Measurements from ENCODE around the gene NDUFB7. TPM values are rescaled to one million over a fixed set of nuclear protein-coding genes. Genes with fewer than 3 reads are reported as not detected.
"Not testable (repeated sequence)": the region's sequence is repeated elsewhere in the genome, so short reads cannot be mapped to it uniquely, and the experiment has no call there.

Gene NDUFB7
- total RNA-seq, 2 donors from 2014 or later: 157 to 177 TPM

- DNase-seq (ENCODE audit: low spot score): no peak
- intact Hi-C loops (cut with DNase I): no loop called here
Observed at GRCh38 chr19:14577264-14577663, 5.4 kb upstream of the NDUFB7 start.

DNA sequence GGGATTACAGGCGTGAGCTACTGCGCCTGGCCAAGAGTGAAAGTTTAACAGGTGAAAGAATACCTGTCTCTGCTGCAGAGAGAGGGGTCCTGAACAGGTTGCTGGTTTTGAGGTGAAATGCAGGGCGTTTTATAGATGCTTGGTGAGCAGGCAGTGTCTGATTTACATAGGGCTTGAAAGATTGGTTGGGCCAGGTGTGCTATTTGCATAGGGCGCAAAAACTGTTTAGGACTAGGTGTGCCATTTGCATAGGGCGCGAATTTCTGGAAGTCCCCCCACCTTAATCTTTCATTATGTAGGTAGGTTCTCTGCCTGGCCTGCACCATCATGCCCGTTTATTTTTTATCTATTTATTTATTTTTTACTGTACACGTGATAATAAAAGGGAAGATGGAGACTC, 4.5 kb upstream of the NDUFB7 start:
- no peak for DNase-seq (ENCODE audit: low spot score)
- intact Hi-C loops (cut with DNase I): no loop called here

GRCh38 chr19:14575428-14575980, 3.6 kb upstream of the NDUFB7 start:
- DNase-seq (ENCODE audit: low spot score): no peak
- intact Hi-C loops (cut with DNase I): no loop called here

- intact Hi-C loops (cut with DNase I): no loop called here
- no peak for DNase-seq (ENCODE audit: low spot score)
Observed at GRCh38 chr19:14570864-14571527, 870 bp downstream of the NDUFB7 start.

DNA sequence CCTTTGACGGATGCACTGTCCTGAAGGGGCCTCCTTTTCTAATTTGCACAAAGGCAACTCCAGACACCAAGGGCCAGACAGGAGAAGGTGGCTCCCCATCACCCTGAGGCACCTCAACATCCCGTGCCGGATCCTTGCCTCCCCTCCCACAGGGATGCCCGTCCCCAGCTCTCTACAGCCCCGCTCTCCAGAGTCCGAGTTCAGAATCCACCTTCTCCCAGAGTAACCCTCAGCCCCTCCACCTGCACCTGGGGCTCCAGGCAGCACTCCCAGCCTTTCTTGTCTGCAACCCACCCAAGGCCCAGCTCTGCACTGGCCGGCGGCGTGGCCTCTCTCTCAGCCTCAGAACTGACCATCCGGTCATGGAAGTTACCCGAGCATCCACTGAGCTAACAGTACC, 4.8 kb downstream of the NDUFB7 start:
- intact Hi-C loops (cut with DNase I): loop anchor here in 1 of 2 donors (5.0 kb wide), 1 partner anchor 120 kb away; no protein-coding TSS in a partner anchor
- DNase-seq (ENCODE audit: low spot score): no peak

DNA sequence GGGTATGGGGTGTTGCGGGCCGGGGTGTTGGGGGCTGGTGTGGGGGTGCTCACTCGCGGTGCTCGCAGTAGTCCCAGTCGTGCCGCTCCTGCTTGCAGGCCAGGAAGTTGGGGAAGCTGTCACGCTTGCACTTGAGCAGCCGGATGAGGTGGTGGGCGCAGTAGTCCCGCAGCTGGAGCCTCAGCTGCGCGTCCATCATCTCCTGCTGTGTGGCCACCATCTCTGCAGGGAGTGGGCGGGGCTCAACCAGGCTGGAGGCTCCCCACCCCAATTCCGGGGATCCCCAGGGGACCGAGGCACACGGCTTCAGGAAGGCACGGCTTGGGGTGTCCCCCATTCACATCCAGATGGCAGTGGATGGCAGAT, 5.2 kb downstream of the NDUFB7 start:
- no peak for DNase-seq (ENCODE audit: low spot score)
- intact Hi-C loops (cut with DNase I): loop anchor here in 1 of 2 donors (5.0 kb wide), 1 partner anchor 121 kb away; no protein-coding TSS in a partner anchor

- no peak for DNase-seq (ENCODE audit: low spot score)
- intact Hi-C loops (cut with DNase I): loop anchor here in 1 of 2 donors (5.0 kb wide), 1 partner anchor 121 kb away; no protein-coding TSS in a partner anchor
Observed at GRCh38 chr19:14565765-14566711, 5.8 kb downstream of the NDUFB7 start.

DNA sequence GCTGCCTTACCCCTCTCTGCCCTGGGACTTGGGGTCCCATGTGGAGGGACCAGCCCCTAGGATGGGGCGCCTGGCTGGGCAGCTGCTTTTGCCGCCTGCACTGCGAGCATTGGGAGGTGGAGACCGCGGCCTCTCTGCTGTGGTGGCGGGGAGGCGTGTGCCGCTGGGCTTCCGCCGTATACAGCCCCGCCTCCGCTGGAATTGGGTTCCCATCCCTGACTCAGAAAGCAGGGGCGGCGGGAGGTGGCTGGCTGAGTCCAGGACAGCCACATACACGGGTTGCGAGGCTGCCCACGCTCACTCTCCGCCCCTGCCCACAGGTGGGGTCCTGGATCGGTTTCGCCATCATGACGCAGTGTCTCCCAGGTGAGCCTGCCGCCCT, 6.6 kb downstream of the NDUFB7 start:
- intact Hi-C loops (cut with DNase I): loop anchor here in 1 of 2 donors (5.0 kb wide), 1 partner anchor 122 kb away; no protein-coding TSS in a partner anchor
- no peak for DNase-seq (ENCODE audit: low spot score)

DNA sequence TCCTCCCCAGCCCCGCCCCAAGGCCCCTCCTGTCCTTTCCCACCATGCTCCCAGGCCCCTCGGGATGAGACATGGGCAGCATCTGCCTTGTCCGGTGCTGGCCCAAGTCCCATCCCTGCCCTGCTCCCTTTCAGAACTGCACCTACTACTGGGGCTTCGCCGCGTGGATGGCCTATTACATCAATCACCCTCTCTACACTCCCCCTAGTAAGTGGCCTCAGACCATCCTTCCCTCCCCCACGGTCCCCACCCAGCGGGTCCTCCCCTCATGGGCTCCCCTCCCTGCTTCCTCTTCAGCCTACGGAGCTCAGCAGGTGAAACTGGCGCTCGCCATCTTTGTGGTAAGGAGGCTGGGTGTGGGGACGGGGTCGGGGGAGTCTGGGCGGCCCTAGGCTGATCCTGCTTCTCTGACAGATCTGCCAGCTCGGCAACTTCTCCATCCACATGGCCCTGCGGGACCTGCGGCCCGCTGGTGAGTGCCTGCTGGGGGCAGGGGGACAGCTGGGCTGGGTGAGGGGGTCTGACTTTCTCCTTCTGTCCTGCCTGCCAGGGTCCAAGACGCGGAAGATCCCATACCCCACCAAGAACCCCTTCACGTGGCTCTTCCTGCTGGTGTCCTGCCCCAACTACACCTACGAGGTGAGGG, 7.1 kb downstream of the NDUFB7 start:
- DNase-seq (ENCODE audit: low spot score): not testable (repeated sequence)

DNA sequence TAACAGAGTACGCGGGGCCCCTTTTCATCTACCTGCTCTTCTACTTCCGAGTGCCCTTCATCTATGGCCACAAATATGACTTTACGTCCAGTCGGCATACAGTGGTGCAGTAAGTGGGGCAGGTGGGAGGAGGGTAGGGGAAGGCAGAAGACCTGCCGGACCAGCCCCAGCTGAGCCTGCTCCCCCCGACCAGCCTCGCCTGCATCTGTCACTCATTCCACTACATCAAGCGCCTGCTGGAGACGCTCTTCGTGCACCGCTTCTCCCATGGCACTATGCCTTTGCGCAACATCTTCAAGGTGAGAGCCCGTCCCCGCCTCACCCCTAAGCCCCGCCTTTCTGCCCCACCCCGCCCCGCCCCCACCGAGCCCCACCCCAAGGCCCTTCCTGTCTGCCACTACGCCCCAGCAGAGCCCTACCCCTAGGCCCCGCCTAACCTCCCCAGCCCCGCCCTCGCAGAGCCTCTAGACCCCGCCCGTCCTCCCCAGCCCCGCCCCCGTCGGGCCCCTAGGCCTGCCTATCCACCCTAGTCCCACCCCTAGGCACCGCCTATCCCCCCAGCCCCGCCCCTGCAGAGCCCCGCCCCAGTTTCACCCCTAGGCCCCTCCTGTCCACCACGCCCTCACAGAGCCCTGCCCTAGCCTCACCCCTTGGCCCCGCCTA, 7.7 kb downstream of the NDUFB7 start:
- intact Hi-C loops (cut with DNase I): no loop called here
- no peak for DNase-seq (ENCODE audit: low spot score)

More for the DNA sequence above, 7.1 kb downstream of the NDUFB7 start:
- intact Hi-C loops (cut with DNase I): loop anchor here in 1 of 2 donors (5.0 kb wide), 1 partner anchor 123 kb away; no protein-coding TSS in a partner anchor

GRCh38 chr19:14563590-14563926, 8.3 kb downstream of the NDUFB7 start:
- intact Hi-C loops (cut with DNase I): no loop called here

DNA sequence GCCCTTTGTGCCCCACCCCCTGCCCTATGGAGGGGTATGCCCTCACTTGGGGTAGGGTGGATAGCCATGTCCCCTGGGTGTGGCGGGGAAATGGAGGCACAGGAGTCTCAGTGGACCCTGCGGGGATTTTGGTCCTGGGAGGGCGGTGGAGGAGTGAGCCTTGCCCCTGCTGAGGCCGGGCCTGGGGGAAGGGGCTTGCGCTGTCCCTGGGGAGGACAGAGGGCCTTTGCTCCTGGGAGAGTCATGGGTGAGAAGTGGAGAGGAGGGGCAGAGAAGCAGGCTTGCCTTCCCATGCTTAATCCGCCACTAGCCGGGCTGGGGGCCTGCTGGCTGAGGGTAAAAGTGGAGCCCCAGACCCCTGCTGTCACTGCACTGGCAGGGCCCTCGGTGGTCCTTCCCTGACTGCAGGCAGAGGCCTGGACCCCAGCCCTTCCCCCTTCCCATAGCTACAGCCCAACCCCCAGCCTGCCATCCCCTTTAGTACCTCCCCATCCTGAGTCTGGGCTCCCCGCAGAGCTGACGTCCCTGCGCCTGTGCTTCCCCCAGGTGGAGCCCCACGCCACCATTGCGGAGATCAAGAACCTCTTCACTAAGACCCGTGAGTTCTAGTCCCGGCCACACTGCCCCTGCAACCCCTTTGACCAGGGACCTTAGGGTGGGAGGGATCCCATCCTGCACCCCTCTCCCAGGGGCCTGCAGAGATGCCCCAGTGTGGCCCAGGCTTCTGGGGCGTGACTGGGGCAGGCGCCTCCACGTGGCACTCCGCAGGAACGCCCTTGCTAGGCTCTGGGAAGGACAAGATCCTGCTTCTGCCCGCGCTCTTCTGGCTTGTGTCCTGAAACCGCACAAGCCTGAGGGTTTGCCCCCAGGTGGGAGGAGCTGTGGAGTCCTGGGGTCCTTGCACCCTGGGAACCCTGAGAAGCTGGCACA, 8.9 kb downstream of the NDUFB7 start:
- intact Hi-C loops (cut with DNase I): no loop called here
- DNase-seq (ENCODE audit: low spot score): no peak

More at GRCh38 chr19:14563590-14563926, 8.3 kb downstream of the NDUFB7 start:
- no peak for DNase-seq (ENCODE audit: low spot score)

DNA sequence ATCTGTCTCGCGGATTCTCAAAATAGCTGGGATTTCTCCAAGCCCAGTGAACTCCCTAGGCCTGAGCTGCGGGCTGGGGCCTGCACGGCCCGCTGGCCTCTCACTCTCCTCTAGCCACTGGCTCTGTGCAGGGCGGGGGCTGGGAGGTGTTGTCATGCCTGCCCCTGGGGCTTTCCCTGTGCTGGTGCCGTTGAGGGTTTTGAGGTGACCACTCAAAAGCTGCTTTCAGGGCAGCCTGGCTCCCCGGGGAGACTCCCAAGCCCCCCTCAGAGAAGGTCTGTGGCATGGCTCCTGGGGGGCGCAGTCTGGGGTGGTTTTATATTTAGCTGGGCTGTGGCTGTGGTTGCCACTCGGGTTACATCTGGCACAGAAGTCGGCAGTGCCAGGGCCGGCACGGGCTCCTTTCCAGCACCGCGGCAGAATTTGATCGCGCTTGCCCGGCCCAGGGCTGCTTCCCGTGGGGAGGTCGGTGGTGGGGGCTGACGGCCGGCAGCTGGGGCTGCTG, 10.0 kb downstream of the NDUFB7 start:
- intact Hi-C loops (cut with DNase I): no loop called here
- DNase-seq (ENCODE audit: low spot score): no peak

GRCh38 chr19:14561249-14561648, 10.6 kb downstream of the NDUFB7 start:
- no peak for DNase-seq (ENCODE audit: low spot score)
- intact Hi-C loops (cut with DNase I): no loop called here

- DNase-seq (ENCODE audit: low spot score): no peak
- intact Hi-C loops (cut with DNase I): no loop called here
Observed at GRCh38 chr19:14560776-14561108, 11.1 kb downstream of the NDUFB7 start.

- intact Hi-C loops (cut with DNase I): loop anchor here in 1 of 2 donors (10.0 kb wide), 1 partner anchor 1565 kb away; no protein-coding TSS in a partner anchor
- DNase-seq (ENCODE audit: low spot score): no peak
Observed at GRCh38 chr19:14559916-14560775, 11.7 kb downstream of the NDUFB7 start.
